ENCODE measurements around the gene FBXO21. TPM values are rescaled to one million over a fixed set of nuclear protein-coding genes. Genes with fewer than 3 reads are reported as not detected.

FBXO21 gene
- total RNA-seq, 1 donor from 2014 or later: 32.0 TPM

- H3K27ac Mint-ChIP-seq (ENCODE audit: unreplicated experiment): no peak overlapping the region
- no peaks in the 10 kb centered on the region for H3K9me3 ChIP-seq (ENCODE audit: insufficient read depth, low read depth, low read length)
Measured at GRCh38 chr12:117168976-117169375, 21.3 kb downstream of the FBXO21 start.

GRCh38 chr12:117167769-117168168 is 22.5 kb downstream of the FBXO21 start:
- Histone ChIP-seq H3K9ac (ENCODE audit: low read length) (no peak overlapping the region), H3K36me3 (ENCODE audit: insufficient read depth, low read length) (peaks cover 37% of the 10 kb centered on the region), H3K27ac (ENCODE audit: low read depth, low read length) (no peak overlapping the region), H3K9me3 (ENCODE audit: insufficient read depth, low read depth, low read length) (no peaks in the 10 kb centered on the region), H3K4me3 (ENCODE audit: insufficient read depth, low read depth, low read length) (no peak overlapping the region), H3K4me2 (ENCODE audit: low read length) (no peak overlapping the region), H2AFZ (ENCODE audit: low read depth, low read length) (no peak overlapping the region), H4K20me1 (ENCODE audit: insufficient read depth, low read length) (peaks cover 4% of the 10 kb centered on the region), H3K79me2 (ENCODE audit: insufficient read depth, low read length) (no peaks in the 10 kb centered on the region), H3K27me3 (ENCODE audit: insufficient read depth, low read length) (no peaks in the 10 kb centered on the region), H3K4me1 (ENCODE audit: insufficient read depth, low read length) (no peaks in the 10 kb centered on the region)
- Mint-ChIP-seq H3K36me3 (ENCODE audit: low read depth, unreplicated experiment) (peaks cover 22% of the 10 kb centered on the region), H3K4me1 (ENCODE audit: low read depth, unreplicated experiment) (no peaks in the 10 kb centered on the region), H3K4me3 (ENCODE audit: unreplicated experiment) (no peak overlapping the region), H3K27ac (ENCODE audit: unreplicated experiment) (no peak overlapping the region), H3K9me3 (ENCODE audit: unreplicated experiment) (no peaks in the 10 kb centered on the region), H3K27me3 (ENCODE audit: low read depth, unreplicated experiment) (no peaks in the 10 kb centered on the region)
- FAIRE-seq (no peak), DNase-seq (ENCODE audit: low read depth) (no peak)
- TF ChIP-seq EZH2 (IDR thresholded peaks at IDR 0.05; ENCODE audit: insufficient read depth, low read length): no peak
- no peak for TF ChIP-seq CTCF (IDR thresholded peaks at IDR 0.05; ENCODE audit: insufficient read depth, low read depth, low read length)

More at GRCh38 chr12:117168976-117169375, 21.3 kb downstream of the FBXO21 start:
- no peak overlapping the region for H3K4me2 ChIP-seq (ENCODE audit: low read length)
- no peaks in the 10 kb centered on the region for H3K79me2 ChIP-seq (ENCODE audit: insufficient read depth, low read length)
- no peak overlapping the region for H3K4me3 Mint-ChIP-seq (ENCODE audit: unreplicated experiment)
- peaks cover 20% of the 10 kb centered on the region for H3K36me3 Mint-ChIP-seq (ENCODE audit: low read depth, unreplicated experiment)
- peaks cover 4% of the 10 kb centered on the region for H4K20me1 ChIP-seq (ENCODE audit: insufficient read depth, low read length)
- no peak overlapping the region for H3K4me3 ChIP-seq (ENCODE audit: insufficient read depth, low read depth, low read length)
- no peak overlapping the region for H2AFZ ChIP-seq (ENCODE audit: low read depth, low read length)
- FAIRE-seq (no peak), DNase-seq (ENCODE audit: low read depth) (no peak)
- H3K4me1 Mint-ChIP-seq (ENCODE audit: low read depth, unreplicated experiment): no peaks in the 10 kb centered on the region
- no peaks in the 10 kb centered on the region for H3K27me3 ChIP-seq (ENCODE audit: insufficient read depth, low read length)
- TF ChIP-seq EZH2 (IDR thresholded peaks at IDR 0.05; ENCODE audit: insufficient read depth, low read length) (no peak), CTCF (IDR thresholded peaks at IDR 0.05; ENCODE audit: insufficient read depth, low read depth, low read length) (no peak)
- H3K27ac ChIP-seq (ENCODE audit: low read depth, low read length): no peak overlapping the region
- no peak overlapping the region for H3K9ac ChIP-seq (ENCODE audit: low read length)
- no peaks in the 10 kb centered on the region for H3K9me3 Mint-ChIP-seq (ENCODE audit: unreplicated experiment)
- H3K36me3 ChIP-seq (ENCODE audit: insufficient read depth, low read length): peaks cover 42% of the 10 kb centered on the region
- H3K4me1 ChIP-seq (ENCODE audit: insufficient read depth, low read length): no peaks in the 10 kb centered on the region
- H3K27me3 Mint-ChIP-seq (ENCODE audit: low read depth, unreplicated experiment): no peaks in the 10 kb centered on the region

GRCh38 chr12:117166107-117166506 is 24.2 kb downstream of the FBXO21 start:
- H3K9me3 Mint-ChIP-seq (ENCODE audit: unreplicated experiment): no peaks in the 10 kb centered on the region
- no peaks in the 10 kb centered on the region for H3K4me1 Mint-ChIP-seq (ENCODE audit: low read depth, unreplicated experiment)
- TF ChIP-seq EZH2 (IDR thresholded peaks at IDR 0.05; ENCODE audit: insufficient read depth, low read length) (no peak), CTCF (IDR thresholded peaks at IDR 0.05; ENCODE audit: insufficient read depth, low read depth, low read length) (no peak)
- no peak overlapping the region for H3K4me2 ChIP-seq (ENCODE audit: low read length)
- no peaks in the 10 kb centered on the region for H3K9me3 ChIP-seq (ENCODE audit: insufficient read depth, low read depth, low read length)
- H3K4me3 Mint-ChIP-seq (ENCODE audit: unreplicated experiment): no peak overlapping the region
- H3K9ac ChIP-seq (ENCODE audit: low read length): no peak overlapping the region
- FAIRE-seq: no peak
- no peak overlapping the region for H3K27ac ChIP-seq (ENCODE audit: low read depth, low read length)
- H3K27me3 ChIP-seq (ENCODE audit: insufficient read depth, low read length): no peaks in the 10 kb centered on the region
- no peak for DNase-seq (ENCODE audit: low read depth)
- peaks cover 4% of the 10 kb centered on the region for H4K20me1 ChIP-seq (ENCODE audit: insufficient read depth, low read length)
- H3K79me2 ChIP-seq (ENCODE audit: insufficient read depth, low read length): no peaks in the 10 kb centered on the region
- H3K36me3 Mint-ChIP-seq (ENCODE audit: low read depth, unreplicated experiment): peaks cover 27% of the 10 kb centered on the region
- H3K27me3 Mint-ChIP-seq (ENCODE audit: low read depth, unreplicated experiment): no peaks in the 10 kb centered on the region
- H3K36me3 ChIP-seq (ENCODE audit: insufficient read depth, low read length): peaks cover 37% of the 10 kb centered on the region
- no peak overlapping the region for H2AFZ ChIP-seq (ENCODE audit: low read depth, low read length)
- H3K27ac Mint-ChIP-seq (ENCODE audit: unreplicated experiment): no peak overlapping the region
- H3K4me1 ChIP-seq (ENCODE audit: insufficient read depth, low read length): no peaks in the 10 kb centered on the region
- H3K4me3 ChIP-seq (ENCODE audit: insufficient read depth, low read depth, low read length): no peak overlapping the region

Data from astrocyte (in vitro differentiated cells and primary cell).